ENCODE data around the gene WEE1. TPM values are rescaled to one million over a fixed set of nuclear protein-coding genes. Genes with fewer than 3 reads are reported as not detected.

Gene WEE1
- total RNA-seq, 4 donors from 2014 or later = 17.7 to 43.0 (median 26.3) TPM

DNA sequence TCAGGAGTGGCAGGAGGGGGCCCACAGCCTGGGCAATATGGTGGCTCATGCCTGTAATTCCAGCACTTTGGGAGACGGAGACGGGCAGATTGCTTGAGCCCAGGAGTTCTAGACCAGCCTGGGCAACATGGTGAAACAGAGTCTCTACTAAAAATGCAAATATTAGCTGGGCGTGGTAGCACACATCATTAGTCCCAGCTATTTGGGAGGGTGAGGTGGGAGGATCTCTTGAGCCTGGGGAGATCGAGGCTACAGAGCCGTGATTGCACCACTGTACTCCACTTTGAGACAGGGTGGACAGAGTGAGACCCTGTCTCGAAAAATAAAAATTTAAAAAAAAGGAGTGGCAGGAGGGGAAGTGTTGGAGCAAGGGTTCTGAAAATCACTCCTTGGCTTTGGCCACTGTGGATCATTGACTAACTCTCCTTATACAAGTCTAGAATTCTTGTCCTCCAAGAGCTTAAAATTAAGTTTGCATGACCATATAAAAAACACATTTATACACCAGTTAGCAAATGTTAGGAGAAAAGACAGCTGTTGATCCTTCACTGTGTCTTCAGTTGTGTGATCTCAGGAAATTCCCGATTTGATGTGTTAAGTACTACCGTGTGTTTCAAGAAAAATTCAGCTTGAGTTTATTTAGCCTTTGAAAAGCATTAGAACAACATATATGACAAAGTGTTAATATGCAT is 2.3 kb upstream of the WEE1 start:
- DNase-seq (ENCODE audit: low spot score) (no peak), ATAC-seq (ENCODE audit: low FRiP score) (no peak)
- TF ChIP-seq, protein P1, sequence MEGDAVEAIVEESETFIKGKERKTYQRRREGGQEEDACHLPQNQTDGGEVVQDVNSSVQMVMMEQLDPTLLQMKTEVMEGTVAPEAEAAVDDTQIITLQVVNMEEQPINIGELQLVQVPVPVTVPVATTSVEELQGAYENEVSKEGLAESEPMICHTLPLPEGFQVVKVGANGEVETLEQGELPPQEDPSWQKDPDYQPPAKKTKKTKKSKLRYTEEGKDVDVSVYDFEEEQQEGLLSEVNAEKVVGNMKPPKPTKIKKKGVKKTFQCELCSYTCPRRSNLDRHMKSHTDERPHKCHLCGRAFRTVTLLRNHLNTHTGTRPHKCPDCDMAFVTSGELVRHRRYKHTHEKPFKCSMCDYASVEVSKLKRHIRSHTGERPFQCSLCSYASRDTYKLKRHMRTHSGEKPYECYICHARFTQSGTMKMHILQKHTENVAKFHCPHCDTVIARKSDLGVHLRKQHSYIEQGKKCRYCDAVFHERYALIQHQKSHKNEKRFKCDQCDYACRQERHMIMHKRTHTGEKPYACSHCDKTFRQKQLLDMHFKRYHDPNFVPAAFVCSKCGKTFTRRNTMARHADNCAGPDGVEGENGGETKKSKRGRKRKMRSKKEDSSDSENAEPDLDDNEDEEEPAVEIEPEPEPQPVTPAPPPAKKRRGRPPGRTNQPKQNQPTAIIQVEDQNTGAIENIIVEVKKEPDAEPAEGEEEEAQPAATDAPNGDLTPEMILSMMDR (IDR thresholded peaks at IDR 0.05) = no peak

DNA sequence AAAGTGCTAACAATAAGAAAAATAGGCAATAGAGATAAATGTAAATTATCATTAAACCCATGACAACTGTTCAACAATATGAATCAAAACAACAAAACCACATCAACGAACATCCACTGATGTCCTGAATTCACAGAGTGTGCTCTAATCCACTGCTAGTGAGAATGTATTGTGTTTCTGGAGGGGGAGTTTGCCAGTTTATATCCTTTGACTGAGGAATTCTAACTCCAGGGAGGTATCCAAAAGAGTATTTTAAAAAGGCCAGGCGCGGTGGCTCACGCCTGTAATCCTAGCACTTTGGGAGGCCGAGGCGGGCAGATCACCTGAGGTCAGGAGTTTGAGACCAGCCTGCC is 1.7 kb upstream of the WEE1 start:
- TF ChIP-seq, protein P1 (IDR thresholded peaks at IDR 0.05) = no peak
- DNase-seq (ENCODE audit: low spot score) (no peak), ATAC-seq (ENCODE audit: low FRiP score) (no peak)

DNA sequence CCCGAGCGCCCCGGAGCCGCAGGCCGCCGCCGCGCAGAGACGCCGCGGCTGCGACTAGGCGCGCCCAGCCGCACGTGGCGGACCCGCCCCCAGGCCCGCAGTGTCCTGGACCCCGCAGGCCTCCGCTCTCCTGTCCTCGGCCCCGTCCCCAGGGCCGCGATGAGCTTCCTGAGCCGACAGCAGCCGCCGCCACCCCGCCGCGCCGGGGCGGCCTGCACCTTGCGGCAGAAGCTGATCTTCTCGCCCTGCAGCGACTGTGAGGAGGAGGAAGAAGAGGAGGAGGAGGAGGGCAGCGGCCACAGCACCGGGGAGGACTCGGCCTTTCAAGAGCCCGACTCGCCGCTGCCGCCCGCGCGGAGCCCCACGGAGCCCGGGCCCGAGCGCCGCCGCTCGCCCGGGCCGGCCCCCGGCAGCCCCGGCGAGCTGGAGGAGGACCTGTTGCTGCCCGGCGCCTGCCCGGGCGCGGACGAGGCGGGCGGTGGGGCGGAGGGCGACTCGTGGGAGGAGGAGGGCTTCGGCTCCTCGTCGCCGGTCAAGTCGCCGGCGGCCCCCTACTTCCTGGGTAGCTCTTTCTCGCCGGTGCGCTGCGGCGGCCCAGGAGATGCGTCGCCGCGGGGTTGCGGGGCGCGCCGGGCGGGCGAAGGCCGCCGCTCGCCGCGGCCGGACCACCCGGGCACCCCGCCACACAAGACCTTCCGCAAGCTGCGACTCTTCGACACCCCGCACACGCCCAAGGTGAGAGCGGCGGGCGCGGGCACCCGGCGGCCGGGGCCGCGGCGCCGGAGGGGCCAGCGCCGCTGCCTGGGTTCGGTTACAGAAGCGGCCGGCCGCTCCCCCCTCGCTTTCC is 528 bp downstream of the WEE1 start:
- no peak for DNase-seq (ENCODE audit: low spot score)
- TF ChIP-seq, protein P1 (IDR thresholded peaks at IDR 0.05) = no peak
- peak; percentile 21 for ATAC-seq (ENCODE audit: low FRiP score)

DNA sequence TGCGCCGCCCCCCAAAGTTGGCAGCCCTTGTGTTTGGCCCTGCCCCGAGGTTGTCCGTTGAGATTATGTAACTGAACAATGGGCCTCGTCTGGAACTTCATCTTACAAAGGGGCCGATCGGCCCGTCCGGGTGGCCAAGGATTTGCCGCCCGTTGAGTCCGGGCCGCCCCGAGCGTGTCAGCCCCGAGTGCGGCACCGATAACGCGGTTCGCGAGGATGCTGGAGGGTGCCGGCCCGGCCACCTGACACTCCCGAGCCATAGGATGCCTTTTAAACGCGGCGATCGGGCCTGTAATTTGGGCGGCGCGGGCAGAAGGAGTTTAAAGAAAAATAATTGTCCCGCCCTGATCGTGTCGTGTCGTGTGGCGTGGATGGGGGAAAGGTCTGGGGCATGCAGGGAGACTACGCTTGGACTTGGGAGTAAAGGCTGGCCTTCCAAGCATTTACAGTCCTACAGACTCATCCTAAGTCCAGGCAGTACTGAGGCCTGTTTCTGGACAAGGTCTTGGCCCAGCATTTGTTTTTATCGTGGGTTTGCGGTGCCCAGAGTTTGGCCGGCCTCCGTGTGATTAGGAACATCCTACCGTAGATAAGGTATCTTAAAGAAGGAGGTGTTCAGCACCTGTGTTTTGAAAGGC is 1.3 kb downstream of the WEE1 start:
- no peak for ATAC-seq (ENCODE audit: low FRiP score)
- no peak for DNase-seq (ENCODE audit: low spot score)
- TF ChIP-seq, protein P1 (IDR thresholded peaks at IDR 0.05) = no peak

DNA sequence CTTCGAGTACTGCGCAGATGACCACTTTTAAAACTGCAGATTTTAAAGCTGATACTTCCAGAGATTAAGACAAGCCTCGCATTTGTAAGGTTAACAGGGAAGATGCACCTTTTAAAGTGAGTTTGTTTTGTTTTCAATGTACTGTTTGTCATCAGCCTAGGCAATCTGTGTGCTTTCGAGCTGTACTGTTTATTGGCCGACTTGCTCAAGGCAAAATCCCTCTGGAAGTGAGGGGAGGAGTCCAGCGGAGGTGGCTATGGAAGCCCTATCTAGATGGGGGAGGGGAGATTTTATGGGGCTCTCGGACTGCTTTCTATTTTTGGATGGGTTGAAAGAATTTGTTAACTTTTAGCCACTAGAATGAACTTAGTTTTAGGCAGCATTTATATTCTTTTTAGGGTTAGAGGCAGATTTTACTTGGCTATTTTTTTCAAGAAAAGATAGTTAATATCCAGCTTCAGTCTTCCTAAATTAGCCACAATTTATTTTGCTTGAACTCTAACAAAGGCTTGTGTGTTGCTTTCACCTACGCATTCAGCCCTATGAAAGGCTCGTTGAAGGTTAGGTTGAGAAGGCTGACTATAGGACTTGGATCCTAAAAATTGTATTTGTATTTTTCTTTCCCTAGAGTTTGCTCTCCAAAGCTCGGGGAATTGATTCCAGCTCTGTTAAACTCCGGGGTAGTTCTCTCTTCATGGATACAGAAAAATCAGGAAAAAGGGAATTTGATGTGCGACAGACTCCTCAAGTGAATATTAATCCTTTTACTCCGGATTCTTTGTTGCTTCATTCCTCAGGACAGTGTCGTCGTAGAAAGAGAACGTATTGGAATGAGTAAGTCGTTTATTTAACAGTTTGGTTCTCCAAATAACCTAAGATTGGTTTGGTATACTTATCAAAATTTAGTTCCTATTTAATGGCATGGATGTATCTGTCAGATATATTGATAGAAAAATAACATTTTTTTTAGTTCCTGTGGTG is 2.1 kb downstream of the WEE1 start:
- ATAC-seq (ENCODE audit: low FRiP score) (no peak), DNase-seq (ENCODE audit: low spot score) (no peak)

More for the DNA sequence above, 2.1 kb downstream of the WEE1 start:
- TF ChIP-seq, protein P1 (IDR thresholded peaks at IDR 0.05) = no peak

All from omental fat pad (tissue), 4 donors.